Measurements from ENCODE around the gene ZNF780A. TPM values are rescaled to one million over a fixed set of nuclear protein-coding genes. Genes with fewer than 3 reads are reported as not detected.
A peak's percentile ranks its signal among the peaks of the same experiment; 100 is the strongest.

The ZNF780A gene
- total RNA-seq, 1 donor from 2014 or later, result 30.2 TPM

DNA sequence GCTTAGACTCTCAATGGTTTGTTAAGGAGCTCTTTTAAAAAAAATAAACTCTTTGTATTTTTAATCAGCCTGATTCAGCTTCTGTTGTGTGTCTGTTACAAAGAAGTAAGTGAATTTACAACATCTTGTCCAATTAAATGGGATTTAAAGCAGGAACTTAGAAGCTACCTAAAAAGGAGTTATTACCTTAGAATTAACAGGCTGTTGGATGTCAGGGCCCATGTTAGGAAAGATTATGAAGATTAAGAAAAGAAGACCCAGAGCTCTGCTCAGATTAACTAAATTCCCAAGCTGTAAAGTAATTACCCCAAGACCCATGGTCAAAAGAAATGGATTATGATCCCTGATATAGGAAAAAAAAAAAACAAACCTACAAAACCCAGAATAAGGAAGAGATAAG, 44.1 kb upstream of the ZNF780A start:
- Mint-ChIP-seq H3K4me1 (no peaks in the 10 kb centered on the region), H3K4me3 (no peak overlapping the region), H3K27ac (no peak overlapping the region), H3K27me3 (ENCODE audit: insufficient read depth, low read depth) (peaks cover 8% of the 10 kb centered on the region), H3K9me3 (no peaks in the 10 kb centered on the region), H3K36me3 (no peaks in the 10 kb centered on the region)
- Histone ChIP-seq H3K4me2 (no peak overlapping the region), H3K4me3 (no peak overlapping the region), H3K36me3 (no peaks in the 10 kb centered on the region), H3K4me1 (peaks cover 3% of the 10 kb centered on the region), H3K9ac (no peak overlapping the region), H3K27me3 (no peaks in the 10 kb centered on the region), H3K27ac (no peak overlapping the region), H3K79me2 (ENCODE audit: low read depth) (no peaks in the 10 kb centered on the region), H4K20me1 (ENCODE audit: low read depth) (no peaks in the 10 kb centered on the region), H3K9me3 (ENCODE audit: low read depth) (peaks cover 4% of the 10 kb centered on the region), H2AFZ (replicated peaks) (no peak overlapping the region), H3F3A (ENCODE audit: low read depth) (no peaks in the 10 kb centered on the region)
- DNase-seq (ENCODE audit: low spot score), result peak; percentile 15
- peak; percentile 27 for TF ChIP-seq EZH2phosphoT487 (IDR thresholded peaks at IDR 0.05)
- no peak for TF ChIP-seq EZH2 (IDR thresholded peaks at IDR 0.05)

DNA sequence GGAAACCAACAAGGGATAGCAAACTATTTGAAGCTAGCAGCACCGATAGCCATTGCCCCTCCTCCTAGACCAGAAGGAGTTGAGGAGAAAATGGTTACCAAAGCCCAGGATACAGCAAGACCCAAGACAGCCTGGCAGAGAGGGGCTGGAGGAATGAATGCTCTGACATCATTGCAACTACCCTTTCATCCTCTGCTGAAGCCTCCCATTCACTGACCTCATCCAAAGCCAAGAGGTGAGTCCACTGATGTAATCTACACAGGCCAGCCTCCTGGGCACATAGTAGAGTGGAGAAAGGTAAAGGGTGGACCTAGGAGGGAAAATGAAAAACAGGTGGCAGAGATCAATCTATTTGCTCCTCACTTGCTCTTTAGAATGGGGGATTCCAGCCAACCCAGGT, 42.7 kb upstream of the ZNF780A start:
- no peak overlapping the region for H3K27ac ChIP-seq
- Mint-ChIP-seq H3K4me1 (no peaks in the 10 kb centered on the region), H3K9me3 (no peaks in the 10 kb centered on the region), H3K4me3 (no peak overlapping the region), H3K36me3 (no peaks in the 10 kb centered on the region), H3K27me3 (ENCODE audit: insufficient read depth, low read depth) (peaks cover 6% of the 10 kb centered on the region), H3K27ac (no peak overlapping the region)
- no peak for DNase-seq (ENCODE audit: low spot score)
- no peaks in the 10 kb centered on the region for H3K79me2 ChIP-seq (ENCODE audit: low read depth)
- no peaks in the 10 kb centered on the region for H3F3A ChIP-seq (ENCODE audit: low read depth)
- H2AFZ ChIP-seq (replicated peaks), result no peak overlapping the region
- H3K4me2 ChIP-seq, result no peak overlapping the region
- no peaks in the 10 kb centered on the region for H3K36me3 ChIP-seq
- no peak overlapping the region for H3K9ac ChIP-seq
- peaks cover 4% of the 10 kb centered on the region for H3K9me3 ChIP-seq (ENCODE audit: low read depth)
- no peak overlapping the region for H3K4me3 ChIP-seq
- no peaks in the 10 kb centered on the region for H3K27me3 ChIP-seq
- H4K20me1 ChIP-seq (ENCODE audit: low read depth), result no peaks in the 10 kb centered on the region
- H3K4me1 ChIP-seq, result peaks cover 3% of the 10 kb centered on the region
- TF ChIP-seq EZH2 (IDR thresholded peaks at IDR 0.05) (no peak), EZH2phosphoT487 (IDR thresholded peaks at IDR 0.05) (no peak), CTCF (IDR thresholded peaks at IDR 0.05) (no peak)

- Histone ChIP-seq H3K9ac (no peak overlapping the region), H3K9me3 (ENCODE audit: low read depth) (peaks cover 4% of the 10 kb centered on the region), H3K27ac (no peak overlapping the region), H3K4me3 (no peak overlapping the region), H2AFZ (replicated peaks) (no peak overlapping the region), H3K27me3 (peaks cover 7% of the 10 kb centered on the region), H3F3A (ENCODE audit: low read depth) (no peaks in the 10 kb centered on the region), H3K4me2 (no peak overlapping the region), H3K36me3 (no peaks in the 10 kb centered on the region), H3K79me2 (ENCODE audit: low read depth) (no peaks in the 10 kb centered on the region), H4K20me1 (ENCODE audit: low read depth) (no peaks in the 10 kb centered on the region), H3K4me1 (peaks cover 3% of the 10 kb centered on the region)
- Mint-ChIP-seq H3K36me3 (no peaks in the 10 kb centered on the region), H3K4me3 (no peak overlapping the region), H3K27ac (no peak overlapping the region), H3K9me3 (no peaks in the 10 kb centered on the region), H3K4me1 (no peaks in the 10 kb centered on the region), H3K27me3 (ENCODE audit: insufficient read depth, low read depth) (peaks cover 6% of the 10 kb centered on the region)
- no peak for DNase-seq (ENCODE audit: low spot score)
- no peak for TF ChIP-seq CTCF (IDR thresholded peaks at IDR 0.05)
Observed at GRCh38 chr19:40130013-40130412, 39.3 kb upstream of the ZNF780A start.

- Histone ChIP-seq H3K4me3 (no peak overlapping the region), H3K9ac (no peak overlapping the region), H3K27ac (no peak overlapping the region), H3K4me1 (peaks cover 1% of the 10 kb centered on the region), H3K27me3 (peaks cover 11% of the 10 kb centered on the region), H4K20me1 (ENCODE audit: low read depth) (no peaks in the 10 kb centered on the region), H3K4me2 (no peak overlapping the region), H3K9me3 (ENCODE audit: low read depth) (peaks cover 4% of the 10 kb centered on the region), H3K79me2 (ENCODE audit: low read depth) (no peaks in the 10 kb centered on the region), H3F3A (ENCODE audit: low read depth) (no peaks in the 10 kb centered on the region), H2AFZ (replicated peaks) (no peak overlapping the region), H3K36me3 (no peaks in the 10 kb centered on the region)
- no peak for DNase-seq (ENCODE audit: low spot score)
- Mint-ChIP-seq H3K36me3 (no peaks in the 10 kb centered on the region), H3K9me3 (no peaks in the 10 kb centered on the region), H3K27ac (no peak overlapping the region), H3K4me3 (no peak overlapping the region), H3K27me3 (ENCODE audit: insufficient read depth, low read depth) (peaks cover 6% of the 10 kb centered on the region), H3K4me1 (no peaks in the 10 kb centered on the region)
- TF ChIP-seq EZH2phosphoT487 (IDR thresholded peaks at IDR 0.05) (no peak), CTCF (IDR thresholded peaks at IDR 0.05) (no peak), EZH2 (IDR thresholded peaks at IDR 0.05) (no peak)
Observed at GRCh38 chr19:40129425-40129824, 38.7 kb upstream of the ZNF780A start.

Data from neural progenitor cell (in vitro differentiated cells).